ENCODE results near the gene NSG1. TPM values are rescaled to one million over a fixed set of nuclear protein-coding genes. Genes with fewer than 3 reads are reported as not detected.

Gene NSG1
- total and polyA plus RNA-seq, 2 donors (not counting 3 experiments of a cell fraction or from before 2014, with no cell fraction given), result 2.0 to 2.9 TPM

DNA sequence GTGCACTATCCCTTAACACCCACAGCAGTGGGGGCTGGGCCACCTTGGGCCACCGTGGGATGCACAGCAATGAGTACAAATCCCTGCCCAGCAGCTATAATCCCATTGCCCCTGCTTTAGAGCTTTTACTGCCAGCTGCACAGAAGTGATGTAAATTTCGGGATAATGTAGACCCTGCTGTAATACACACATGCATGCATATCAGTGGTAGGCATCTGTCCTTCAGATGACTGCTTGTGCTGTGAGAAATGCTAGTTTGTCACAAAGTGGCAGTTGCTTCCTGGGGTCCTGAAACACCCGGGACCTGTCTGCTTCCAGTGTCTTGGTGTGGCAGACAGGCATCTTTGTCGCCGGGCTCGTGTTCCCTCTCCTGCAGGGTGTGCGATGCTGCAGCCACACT, 14.1 kb downstream of the NSG1 start:
- no peak for FAIRE-seq
- CTCF ChIA-PET, result no interaction called here
- H3K4me1 ChIP-seq (ENCODE audit: control insufficient read depth, extremely low read depth, insufficient read depth, low read length), result no peaks in the 10 kb centered on the region
- H3K79me2 ChIP-seq (ENCODE audit: control insufficient read depth, insufficient read depth, low read length), result no peaks in the 10 kb centered on the region
- no peak for DNase-seq (ENCODE audit: low read depth, low spot score)
- no TSS peak for BruUV-seq (replicated peaks)
- no peak overlapping the region for H3K4me3 ChIP-seq (replicated peaks in 1 of 3; ENCODE audit: insufficient read depth in 1 of 3, low read depth in 1 of 3, low read length in 3 of 3)
- H3K4me2 ChIP-seq (ENCODE audit: insufficient read depth, low read length), result no peak overlapping the region
- TF ChIP-seq POLR2A (IDR thresholded peaks at IDR 0.05; ENCODE audit: low read depth, low read length), result no peak
- no peaks in the 10 kb centered on the region for H3K9me1 ChIP-seq (replicated peaks; ENCODE audit: control insufficient read depth, extremely low read depth, insufficient read depth, low read length)
- no peak overlapping the region for H3K27ac ChIP-seq (ENCODE audit: insufficient read depth, low read depth, low read length)
- intact Hi-C loops (cut with micrococcal nuclease) (no loop called here), dilution Hi-C loops (cut with MboI; ENCODE audit: extremely low pct_ligation_motif_present, low sequenced_read_pairs) (no loop called here)
- H2AFZ ChIP-seq (ENCODE audit: low read depth, low read length), result no peak overlapping the region
- H4K20me1 ChIP-seq (replicated peaks; ENCODE audit: control insufficient read depth, extremely low read depth, insufficient read depth, low read length), result no peaks in the 10 kb centered on the region
- peaks cover 3 to 4% of the 10 kb centered on the region in 2 experiments for H3K27me3 ChIP-seq (ENCODE audit: control insufficient read depth in 2 of 2, insufficient read depth in 2 of 2, low read length in 2 of 2)
- no peak overlapping the region for H3K9ac ChIP-seq (replicated peaks; ENCODE audit: extremely low read depth, insufficient read depth, low read length)
- H3K9me3 ChIP-seq (replicated peaks; ENCODE audit: control insufficient read depth, insufficient read depth, low read length), result no peaks in the 10 kb centered on the region
- H3K36me3 ChIP-seq (ENCODE audit: control insufficient read depth in 2 of 2, extremely low read depth in 1 of 2, insufficient read depth in 2 of 2, low read length in 2 of 2), result no peaks in the 10 kb centered on the region
- POLR2A ChIA-PET, result no interaction called here

GRCh38 chr4:4402966-4403365, 16.1 kb downstream of the NSG1 start:
- ChIA-PET POLR2A (no interaction called here), CTCF (no interaction called here)
- Histone ChIP-seq H3K9ac (replicated peaks; ENCODE audit: extremely low read depth, insufficient read depth, low read length) (no peak overlapping the region), H3K4me3 (replicated peaks in 1 of 3; ENCODE audit: insufficient read depth in 1 of 3, low read depth in 1 of 3, low read length in 3 of 3) (no peak overlapping the region), H3K27ac (ENCODE audit: insufficient read depth, low read depth, low read length) (no peak overlapping the region), H3K27me3 (ENCODE audit: control insufficient read depth in 2 of 2, insufficient read depth in 2 of 2, low read length in 2 of 2) (no peaks in the 10 kb centered on the region), H4K20me1 (replicated peaks; ENCODE audit: control insufficient read depth, extremely low read depth, insufficient read depth, low read length) (no peaks in the 10 kb centered on the region), H3K9me1 (replicated peaks; ENCODE audit: control insufficient read depth, extremely low read depth, insufficient read depth, low read length) (no peaks in the 10 kb centered on the region), H3K36me3 (ENCODE audit: control insufficient read depth in 2 of 2, extremely low read depth in 1 of 2, insufficient read depth in 2 of 2, low read length in 2 of 2) (no peaks in the 10 kb centered on the region), H3K4me2 (ENCODE audit: insufficient read depth, low read length) (no peak overlapping the region), H3K4me1 (ENCODE audit: control insufficient read depth, extremely low read depth, insufficient read depth, low read length) (no peaks in the 10 kb centered on the region), H3K9me3 (replicated peaks; ENCODE audit: control insufficient read depth, insufficient read depth, low read length) (no peaks in the 10 kb centered on the region), H3K79me2 (ENCODE audit: control insufficient read depth, insufficient read depth, low read length) (no peaks in the 10 kb centered on the region), H2AFZ (ENCODE audit: low read depth, low read length) (no peak overlapping the region)
- FAIRE-seq (no peak), DNase-seq (ENCODE audit: low read depth, low spot score) (no peak)
- intact Hi-C loops (cut with micrococcal nuclease) (no loop called here), dilution Hi-C loops (cut with MboI; ENCODE audit: extremely low pct_ligation_motif_present, low sequenced_read_pairs) (no loop called here)
- no TSS peak for BruUV-seq (replicated peaks)
- TF ChIP-seq JUN (IDR thresholded peaks at IDR 0.05; ENCODE audit: borderline replicate concordance, insufficient read depth, insufficient read length, low read depth), result no peak
- TF ChIP-seq POLR2AphosphoS5 (IDR thresholded peaks at IDR 0.05; ENCODE audit: insufficient read depth, low read depth, low read length), result no peak
- TF ChIP-seq POLR2A (IDR thresholded peaks at IDR 0.05; ENCODE audit: low read depth, low read length), result no peak
- TF ChIP-seq GATA2 (IDR thresholded peaks at IDR 0.05; ENCODE audit: insufficient read depth, insufficient read length, low read depth, low read length), result no peak
- no peak for TF ChIP-seq EZH2 (IDR thresholded peaks at IDR 0.05; ENCODE audit: borderline replicate concordance, low read depth, low read length, severe bottlenecking)
- no peak for TF ChIP-seq MAX (IDR thresholded peaks at IDR 0.05; ENCODE audit: insufficient read depth, insufficient read length)
- no peak for TF ChIP-seq MYC (IDR thresholded peaks at IDR 0.05; ENCODE audit: low read depth, low read length)
- TF ChIP-seq, protein P1, sequence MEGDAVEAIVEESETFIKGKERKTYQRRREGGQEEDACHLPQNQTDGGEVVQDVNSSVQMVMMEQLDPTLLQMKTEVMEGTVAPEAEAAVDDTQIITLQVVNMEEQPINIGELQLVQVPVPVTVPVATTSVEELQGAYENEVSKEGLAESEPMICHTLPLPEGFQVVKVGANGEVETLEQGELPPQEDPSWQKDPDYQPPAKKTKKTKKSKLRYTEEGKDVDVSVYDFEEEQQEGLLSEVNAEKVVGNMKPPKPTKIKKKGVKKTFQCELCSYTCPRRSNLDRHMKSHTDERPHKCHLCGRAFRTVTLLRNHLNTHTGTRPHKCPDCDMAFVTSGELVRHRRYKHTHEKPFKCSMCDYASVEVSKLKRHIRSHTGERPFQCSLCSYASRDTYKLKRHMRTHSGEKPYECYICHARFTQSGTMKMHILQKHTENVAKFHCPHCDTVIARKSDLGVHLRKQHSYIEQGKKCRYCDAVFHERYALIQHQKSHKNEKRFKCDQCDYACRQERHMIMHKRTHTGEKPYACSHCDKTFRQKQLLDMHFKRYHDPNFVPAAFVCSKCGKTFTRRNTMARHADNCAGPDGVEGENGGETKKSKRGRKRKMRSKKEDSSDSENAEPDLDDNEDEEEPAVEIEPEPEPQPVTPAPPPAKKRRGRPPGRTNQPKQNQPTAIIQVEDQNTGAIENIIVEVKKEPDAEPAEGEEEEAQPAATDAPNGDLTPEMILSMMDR (IDR thresholded peaks at IDR 0.05; ENCODE audit: extremely low read depth in 1 of 2, insufficient read depth in 1 of 2, low read depth in 1 of 2, low read length in 2 of 2), result no peak
- no peak for TF ChIP-seq FOS (IDR thresholded peaks at IDR 0.05; ENCODE audit: borderline replicate concordance, insufficient read depth, low read length)

Measured in endothelial cell of umbilical vein (primary cell).